Fibroblast of the conjunctiva (primary cell): ENCODE results near the gene TNFSF8.
A peak's percentile ranks its signal among the peaks of the same experiment; 100 is the strongest.

Source experiments
- DNase-seq: peaks from one replicate; pipeline ENCODE4 v3.0.0-alpha.2; 2010; ENCODE audit warnings: low read depth

Gene TNFSF8

GRCh38 chr9:114930056-114930812, at the start of gene TNFSF8:
TSS of gene TNFSF8 (minus strand) at chr9:114930591. CDS start at chr9:114930303, 288 bp downstream.
- DNase-seq = no peak

GRCh38 chr9:114973216-114973615, 42.8 kb upstream of the TNFSF8 start:
- no peak for DNase-seq

GRCh38 chr9:114972510-114973136, 42.2 kb upstream of the TNFSF8 start:
- DNase-seq = no peak

- no peak for DNase-seq
Observed at GRCh38 chr9:114969269-114969668, 38.9 kb upstream of the TNFSF8 start.

- DNase-seq = peak; percentile 22
Observed at GRCh38 chr9:114968671-114969070, 38.3 kb upstream of the TNFSF8 start.

GRCh38 chr9:114965564-114965963, 35.2 kb upstream of the TNFSF8 start:
- DNase-seq = no peak

GRCh38 chr9:114962809-114963208, 32.4 kb upstream of the TNFSF8 start:
- DNase-seq = no peak

GRCh38 chr9:114960276-114960675, 29.9 kb upstream of the TNFSF8 start:
- no peak for DNase-seq

GRCh38 chr9:114958844-114959235, 28.4 kb upstream of the TNFSF8 start:
- no peak for DNase-seq

GRCh38 chr9:114958021-114958843, 27.8 kb upstream of the TNFSF8 start:
- no peak for DNase-seq

GRCh38 chr9:114957558-114957957, 27.2 kb upstream of the TNFSF8 start:
- no peak for DNase-seq

- DNase-seq = no peak
Observed at GRCh38 chr9:114954956-114955582, 24.7 kb upstream of the TNFSF8 start.

- DNase-seq = peak; percentile 65
Observed at GRCh38 chr9:114953959-114954358, 23.6 kb upstream of the TNFSF8 start.

- DNase-seq = no peak
Observed at GRCh38 chr9:114953046-114953445, 22.7 kb upstream of the TNFSF8 start.

GRCh38 chr9:114950761-114951160, 20.4 kb upstream of the TNFSF8 start:
- DNase-seq = no peak

GRCh38 chr9:114947058-114947457, 16.7 kb upstream of the TNFSF8 start:
- no peak for DNase-seq

- no peak for DNase-seq
Observed at GRCh38 chr9:114945616-114946412, 15.4 kb upstream of the TNFSF8 start.

GRCh38 chr9:114941376-114941775, 11.0 kb upstream of the TNFSF8 start:
- no peak for DNase-seq

- DNase-seq = peak; percentile 63
Observed at GRCh38 chr9:114938687-114939575, 8.5 kb upstream of the TNFSF8 start.

- no peak for DNase-seq
Observed at GRCh38 chr9:114937516-114937915, 7.1 kb upstream of the TNFSF8 start.
